Measurements from ENCODE around the gene GLCCI1. TPM values are rescaled to one million over a fixed set of nuclear protein-coding genes. Genes with fewer than 3 reads are reported as not detected.
"Not testable (repeated sequence)": the region's sequence is repeated elsewhere in the genome, so short reads cannot be mapped to it uniquely, and the experiment has no call there.

GLCCI1 gene
- total RNA-seq, 6 donors from 2014 or later, result 27.4 to 240 (median 46.6) TPM

GRCh38 chr7:8044761-8045430, 76.3 kb downstream of the GLCCI1 start:
- TF ChIP-seq CTCF (IDR thresholded peaks at IDR 0.05), result no peak
- TF ChIP-seq POLR2A (IDR thresholded peaks at IDR 0.05), result no peak
- no peak for TF ChIP-seq POLR2AphosphoS5 (IDR thresholded peaks at IDR 0.05)
- TF ChIP-seq EP300 (IDR thresholded peaks at IDR 0.05), result no peak
- 81 to 91% methylated on average over 5 of the region's 5 CpGs for WGBS, 2 donors
- Histone ChIP-seq H3K36me3 (no peaks in the 10 kb centered on the region), H3K9me3 (no peaks in the 10 kb centered on the region), H3K27ac (no peak overlapping the region), H3K4me3 (no peak overlapping the region), H3K4me1 (no peaks in the 10 kb centered on the region), H3K27me3 (no peaks in the 10 kb centered on the region)
- ATAC-seq (ENCODE audit: low FRiP score in 2 of 2), result no peak
- DNase-seq, result no peak

- not testable (repeated sequence) for ATAC-seq (ENCODE audit: low FRiP score in 2 of 2); H3K27me3 ChIP-seq; DNase-seq; H3K27ac ChIP-seq; H3K4me3 ChIP-seq; H3K9me3 ChIP-seq; H3K36me3 ChIP-seq; H3K4me1 ChIP-seq
Observed at GRCh38 chr7:8048067-8048466, 79.5 kb downstream of the GLCCI1 start.

GRCh38 chr7:8051373-8051772, 82.8 kb downstream of the GLCCI1 start:
- ATAC-seq (ENCODE audit: low FRiP score in 2 of 2), result no peak
- H3K9me3 ChIP-seq, result no peaks in the 10 kb centered on the region
- no peak for DNase-seq
- no peaks in the 10 kb centered on the region for H3K4me1 ChIP-seq
- TF ChIP-seq POLR2AphosphoS5 (IDR thresholded peaks at IDR 0.05) (no peak), CTCF (IDR thresholded peaks at IDR 0.05) (no peak), EP300 (IDR thresholded peaks at IDR 0.05) (no peak), POLR2A (IDR thresholded peaks at IDR 0.05) (no peak)
- no peaks in the 10 kb centered on the region for H3K27me3 ChIP-seq
- no peak overlapping the region for H3K27ac ChIP-seq
- H3K4me3 ChIP-seq, result no peak overlapping the region
- peaks cover 0 to 10% (median 5%) of the 10 kb centered on the region in 4 donors for H3K36me3 ChIP-seq
- WGBS, 2 donors, result 56 to 88% methylated on average over 1 of the region's 1 CpG

GRCh38 chr7:8051998-8052397, 83.4 kb downstream of the GLCCI1 start:
- Histone ChIP-seq H3K36me3 (peaks cover 0 to 11% (median 5%) of the 10 kb centered on the region in 4 donors), H3K9me3 (no peaks in the 10 kb centered on the region), H3K27me3 (no peaks in the 10 kb centered on the region), H3K4me3 (no peak overlapping the region), H3K4me1 (no peaks in the 10 kb centered on the region), H3K27ac (no peak overlapping the region)
- WGBS, 2 donors, result 94 to 100% methylated on average over 1 of the region's 1 CpG
- ATAC-seq (ENCODE audit: low FRiP score in 2 of 2) (no peak), DNase-seq (no peak)
- no peak for TF ChIP-seq POLR2AphosphoS5 (IDR thresholded peaks at IDR 0.05)
- TF ChIP-seq CTCF (IDR thresholded peaks at IDR 0.05), result no peak
- no peak for TF ChIP-seq EP300 (IDR thresholded peaks at IDR 0.05)
- no peak for TF ChIP-seq POLR2A (IDR thresholded peaks at IDR 0.05)

GRCh38 chr7:8052824-8053223, 84.2 kb downstream of the GLCCI1 start:
- no peak for DNase-seq
- H3K4me3 ChIP-seq, result no peak overlapping the region
- no peaks in the 10 kb centered on the region for H3K4me1 ChIP-seq
- ATAC-seq (ENCODE audit: low FRiP score in 2 of 2), result no peak
- no peaks in the 10 kb centered on the region for H3K9me3 ChIP-seq
- no peak overlapping the region for H3K27ac ChIP-seq
- TF ChIP-seq CTCF (IDR thresholded peaks at IDR 0.05), result no peak
- no peak for TF ChIP-seq EP300 (IDR thresholded peaks at IDR 0.05)
- no peak for TF ChIP-seq POLR2AphosphoS5 (IDR thresholded peaks at IDR 0.05)
- no peak for TF ChIP-seq POLR2A (IDR thresholded peaks at IDR 0.05)
- H3K36me3 ChIP-seq, result peaks cover 0 to 11% (median 5%) of the 10 kb centered on the region in 4 donors
- H3K27me3 ChIP-seq, result no peaks in the 10 kb centered on the region
